Fibroblast of lung (primary cell): ENCODE results near the gene FKBP3.

ENCODE experiments used
- CTCF ChIP-seq, 2 donors: IDR thresholded peaks in 1 of 2; conservative IDR thresholded peaks in 1 of 2; 1 replicate in 1 of 2; 2 replicates in 1 of 2; pipeline ENCODE4 v1.5.1; 2011 to 2012; ENCODE audit warnings: low read length in 2 of 2, control low read depth in 1 of 2, inconsistent platforms in 1 of 2, low read depth in 1 of 2, mild to moderate bottlenecking in 1 of 2
- EZH2 ChIP-seq: IDR thresholded peaks from 2 replicates; pipeline ENCODE4 v1.5.1; 2012; ENCODE audit warnings: low read length, control low read depth, mild to moderate bottlenecking; ENCODE audit errors: missing control alignments

GRCh38 chr14:45123271-45123670, 11.0 kb downstream of the FKBP3 start:
- TF ChIP-seq EZH2 (no peak), CTCF (conservative IDR thresholded peaks at IDR 0.05 in 1 of 2, IDR thresholded peaks at IDR 0.05 in 1 of 2; ENCODE audit: low read depth in 1 of 2, low read length in 2 of 2) (no peak)
